ENCODE data around the gene PRX.

DNA sequence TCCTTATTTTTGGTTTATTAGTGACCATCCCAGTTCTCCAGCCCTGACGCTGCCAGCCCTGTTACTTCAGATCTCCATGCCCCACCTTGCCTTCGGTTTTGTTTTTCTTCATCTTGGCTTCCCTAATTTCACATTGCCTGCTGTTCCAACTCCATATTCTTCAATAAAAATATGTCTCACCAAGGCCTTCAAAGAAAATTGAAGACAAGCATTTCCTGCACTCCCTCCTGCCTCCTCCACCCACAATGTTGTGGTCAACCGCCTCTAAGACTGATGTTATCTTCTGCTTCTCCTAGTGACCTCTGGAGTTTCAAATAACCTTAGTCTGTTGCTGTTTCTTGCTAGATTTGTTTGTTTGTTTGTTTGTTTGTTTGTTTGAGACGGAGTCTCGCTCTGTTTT lies 50.1 kb downstream of the PRX start:
- TF ChIP-seq, protein P1, sequence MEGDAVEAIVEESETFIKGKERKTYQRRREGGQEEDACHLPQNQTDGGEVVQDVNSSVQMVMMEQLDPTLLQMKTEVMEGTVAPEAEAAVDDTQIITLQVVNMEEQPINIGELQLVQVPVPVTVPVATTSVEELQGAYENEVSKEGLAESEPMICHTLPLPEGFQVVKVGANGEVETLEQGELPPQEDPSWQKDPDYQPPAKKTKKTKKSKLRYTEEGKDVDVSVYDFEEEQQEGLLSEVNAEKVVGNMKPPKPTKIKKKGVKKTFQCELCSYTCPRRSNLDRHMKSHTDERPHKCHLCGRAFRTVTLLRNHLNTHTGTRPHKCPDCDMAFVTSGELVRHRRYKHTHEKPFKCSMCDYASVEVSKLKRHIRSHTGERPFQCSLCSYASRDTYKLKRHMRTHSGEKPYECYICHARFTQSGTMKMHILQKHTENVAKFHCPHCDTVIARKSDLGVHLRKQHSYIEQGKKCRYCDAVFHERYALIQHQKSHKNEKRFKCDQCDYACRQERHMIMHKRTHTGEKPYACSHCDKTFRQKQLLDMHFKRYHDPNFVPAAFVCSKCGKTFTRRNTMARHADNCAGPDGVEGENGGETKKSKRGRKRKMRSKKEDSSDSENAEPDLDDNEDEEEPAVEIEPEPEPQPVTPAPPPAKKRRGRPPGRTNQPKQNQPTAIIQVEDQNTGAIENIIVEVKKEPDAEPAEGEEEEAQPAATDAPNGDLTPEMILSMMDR (optimal IDR thresholded peaks at IDR 0.05 in 1 of 3, IDR thresholded peaks at IDR 0.05 in 1 of 3, conservative IDR thresholded peaks at IDR 0.05 in 1 of 3; ENCODE audit: extremely low read depth in 1 of 3, insufficient read depth in 2 of 3, low read length in 3 of 3) = no peak
- no peak for TF ChIP-seq EZH2 (IDR thresholded peaks at IDR 0.05; ENCODE audit: low read length)

Data from keratinocyte (primary cell).